PC-3 (cell line): ENCODE results near the gene FGR. TPM values are rescaled to one million over a fixed set of nuclear protein-coding genes. Genes with fewer than 3 reads are reported as not detected.

Experiments used
- ATAC-seq: fragments of 200-7000 bp; cut with Tn5 transposase; 2 replicates; pipeline ENCODE4 v1.9.1; 2020; ENCODE audit warnings: mild to moderate bottlenecking, moderate library complexity
- BruUV-seq: library from RNA; stranded (reverse); fragments of 400-500 nt; replicated peaks from 2 replicates; lab custom pipeline; 2021; lab: Mats Ljungman, UMichigan
- CTCF ChIA-PET: fragments of 300-600 bp; sonication (Branson Sonifier 250); formaldehyde crosslinking; loops from one replicate; lab custom pipeline; 2022; ENCODE audit warnings: antibody characterized with exemption; lab: Charles Lee
- POLR2A ChIA-PET: fragments of 300-600 bp; sonication (Branson Sonifier 250); formaldehyde crosslinking; loops from one replicate; lab custom pipeline; 2022; ENCODE audit warnings: antibody characterized with exemption; ENCODE audit not compliant: unreplicated experiment; lab: Charles Lee
- DNase-seq: peaks from one replicate; pipeline ENCODE4 v3.0.0-alpha.2; 2015
- H2AFZ ChIP-seq: fragments of 300-600 bp; sonication (generic); 2 replicates; pipeline ENCODE4 v1.6.0; 2016; ENCODE audit warnings: antibody characterized with exemption, low read length
- H3F3A ChIP-seq: fragments of 300-600 bp; sonication (generic); one replicate; pipeline ENCODE4 v1.6.0; 2017; ENCODE audit warnings: antibody characterized with exemption, low read length, control low read depth, mild to moderate bottlenecking; ENCODE audit not compliant: unreplicated experiment
- H3K27ac ChIP-seq: fragments of 300-600 bp; sonication (generic); 2 replicates; pipeline ENCODE4 v1.5.1; 2016; ENCODE audit warnings: mild to moderate bottlenecking, low read length
- H3K27me3 ChIP-seq: fragments of 300-600 bp; sonication (generic); 2 replicates; pipeline ENCODE4 v1.6.1; 2016; ENCODE audit warnings: low read length, mixed read lengths
- H3K36me3 ChIP-seq: fragments of 300-600 bp; sonication (generic); 2 replicates; pipeline ENCODE4 v1.6.1; 2016; ENCODE audit warnings: low read depth, mixed run types, low read length, mixed read lengths
- H3K4me1 ChIP-seq: fragments of 300-600 bp; sonication (generic); 2 replicates; pipeline ENCODE4 v1.5.1; 2016; ENCODE audit warnings: low read length; ENCODE audit not compliant: insufficient read depth
- H3K4me2 ChIP-seq: fragments of 300-600 bp; sonication (generic); 2 replicates; pipeline ENCODE4 v1.6.0; 2016; ENCODE audit warnings: low read length
- H3K4me3 ChIP-seq: fragments of 300-600 bp; sonication (generic); 2 replicates; pipeline ENCODE4 v1.5.1; 2016; ENCODE audit warnings: mild to moderate bottlenecking, low read length, mixed read lengths
- H3K79me2 ChIP-seq: fragments of 300-600 bp; sonication (generic); 2 replicates; pipeline ENCODE4 v1.6.1; 2017; ENCODE audit warnings: low read length, mixed read lengths
- H3K9ac ChIP-seq: fragments of 300-600 bp; sonication (generic); 2 replicates; pipeline ENCODE4 v1.6.0; 2016; ENCODE audit warnings: mild to moderate bottlenecking, low read length
- H3K9me2 ChIP-seq: fragments of 300-600 bp; sonication (generic); replicated peaks from 2 replicates; pipeline ENCODE4 v1.6.1; 2016; ENCODE audit warnings: mixed run types, low read length, mixed read lengths
- H3K9me3 ChIP-seq: fragments of 300-600 bp; sonication (generic); 2 replicates; pipeline ENCODE4 v1.6.1; 2016; ENCODE audit warnings: low read length, mixed read lengths
- H4K20me1 ChIP-seq: fragments of 300-600 bp; sonication (generic); 2 replicates; pipeline ENCODE4 v1.6.1; 2016; ENCODE audit warnings: low read length, mixed read lengths
- EZH2 ChIP-seq: fragments of 300-600 bp; sonication (generic); IDR thresholded peaks from one replicate; pipeline ENCODE4 v1.6.1; 2017; ENCODE audit warnings: antibody characterized with exemption, mild to moderate bottlenecking, low read length; ENCODE audit not compliant: unreplicated experiment
- EZH2phosphoT487 ChIP-seq: fragments of 300-600 bp; sonication (generic); IDR thresholded peaks from 2 replicates; pipeline ENCODE4 v1.6.1; 2018; ENCODE audit warnings: mild to moderate bottlenecking, antibody characterized with exemption, low read length, borderline replicate concordance
- intact Hi-C: fragments of 100-400 bp; cut with micrococcal nuclease; formaldehyde crosslinking; loops from 2 replicates; pipeline ENCODE4 v1.9.0; 2023
- total RNA-seq: library from RNA; depleted of rRNA; stranded (reverse); fragments of >200 nt; gene quantifications from 2 replicates; pipeline ENCODE4 v1.2.3, GENCODE V29; 2014
- TF ChIP-seq, protein P1 (sequence below): fragments of 300-600 bp; sonication (generic); conservative IDR thresholded peaks from 2 replicates; pipeline ENCODE4 v1.5.1; 2017; ENCODE audit warnings: antibody characterized with exemption, low read depth, mild to moderate bottlenecking, low read length

The FGR gene
- total RNA-seq, 1 experiment from 2014 or later = not detected

- H3K9ac ChIP-seq = no peak overlapping the region
- no peak for ATAC-seq
- ChIA-PET CTCF (interaction anchor here (1.0 kb wide), 1 partner anchor 19 kb away, joined by 3 read pairs; no protein-coding TSS in a partner anchor), POLR2A (no interaction called here)
- peaks cover 4% of the 10 kb centered on the region; the same call in 1 of the 2 replicates for H3K36me3 ChIP-seq
- DNase-seq = no peak
- H3K4me1 ChIP-seq = peaks cover 37% of the 10 kb centered on the region
- no TSS peak for BruUV-seq
- intact Hi-C loops = no loop called here
- H3K4me2 ChIP-seq = no peak overlapping the region
- H3K27ac ChIP-seq = no peak overlapping the region
- no peaks in the 10 kb centered on the region for H3F3A ChIP-seq
- no peaks in the 10 kb centered on the region for H3K9me3 ChIP-seq
- no peak for TF ChIP-seq EZH2phosphoT487
- TF ChIP-seq, protein P1, sequence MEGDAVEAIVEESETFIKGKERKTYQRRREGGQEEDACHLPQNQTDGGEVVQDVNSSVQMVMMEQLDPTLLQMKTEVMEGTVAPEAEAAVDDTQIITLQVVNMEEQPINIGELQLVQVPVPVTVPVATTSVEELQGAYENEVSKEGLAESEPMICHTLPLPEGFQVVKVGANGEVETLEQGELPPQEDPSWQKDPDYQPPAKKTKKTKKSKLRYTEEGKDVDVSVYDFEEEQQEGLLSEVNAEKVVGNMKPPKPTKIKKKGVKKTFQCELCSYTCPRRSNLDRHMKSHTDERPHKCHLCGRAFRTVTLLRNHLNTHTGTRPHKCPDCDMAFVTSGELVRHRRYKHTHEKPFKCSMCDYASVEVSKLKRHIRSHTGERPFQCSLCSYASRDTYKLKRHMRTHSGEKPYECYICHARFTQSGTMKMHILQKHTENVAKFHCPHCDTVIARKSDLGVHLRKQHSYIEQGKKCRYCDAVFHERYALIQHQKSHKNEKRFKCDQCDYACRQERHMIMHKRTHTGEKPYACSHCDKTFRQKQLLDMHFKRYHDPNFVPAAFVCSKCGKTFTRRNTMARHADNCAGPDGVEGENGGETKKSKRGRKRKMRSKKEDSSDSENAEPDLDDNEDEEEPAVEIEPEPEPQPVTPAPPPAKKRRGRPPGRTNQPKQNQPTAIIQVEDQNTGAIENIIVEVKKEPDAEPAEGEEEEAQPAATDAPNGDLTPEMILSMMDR = no peak
- TF ChIP-seq EZH2 = no peak
- no peaks in the 10 kb centered on the region for H3K9me2 ChIP-seq
- no peak overlapping the region for H2AFZ ChIP-seq
- peaks cover 50% of the 10 kb centered on the region for H4K20me1 ChIP-seq
- H3K79me2 ChIP-seq = peaks cover 89% of the 10 kb centered on the region
- no peaks in the 10 kb centered on the region for H3K27me3 ChIP-seq
- no peak overlapping the region for H3K4me3 ChIP-seq
Observed at GRCh38 chr1:27593678-27594563, 41.1 kb downstream of the FGR start.

DNA sequence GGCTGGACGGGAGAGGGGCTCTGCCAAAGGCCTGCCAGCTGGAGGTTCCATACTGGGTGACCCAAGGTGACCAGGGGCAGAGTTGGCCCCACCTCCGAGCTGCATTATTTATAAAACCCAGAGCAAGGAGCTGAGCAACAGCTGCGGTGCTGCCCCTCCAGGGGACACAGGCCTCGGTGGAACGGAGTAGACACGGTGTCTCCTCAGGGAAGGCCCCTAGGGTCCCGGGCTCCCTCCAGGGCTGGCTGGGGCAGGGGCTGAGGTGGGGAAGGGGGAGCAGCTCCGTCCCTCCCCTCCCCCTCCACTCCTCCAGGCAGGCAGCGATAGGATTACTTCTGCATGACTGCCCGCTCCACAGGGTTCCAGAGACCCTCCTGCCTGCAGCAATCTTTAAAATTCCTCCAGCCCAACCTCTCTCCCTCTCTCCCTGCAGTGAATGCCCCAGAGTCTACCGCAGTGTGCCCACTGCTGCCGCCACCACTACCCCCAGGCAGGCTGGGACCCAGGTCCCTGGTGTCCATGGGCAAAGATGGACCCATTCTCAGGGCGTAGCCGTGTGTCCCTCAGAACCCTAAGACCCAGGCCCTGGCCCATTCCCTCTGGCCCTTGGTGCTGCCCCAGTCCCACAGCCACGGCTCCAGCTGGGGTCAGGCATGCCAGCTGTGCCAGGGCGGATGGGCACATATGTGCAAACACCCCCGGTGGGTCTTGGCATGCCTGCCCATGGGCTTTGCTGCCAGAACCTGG is 41.9 kb downstream of the FGR start:
- Histone ChIP-seq H3K9ac (no peak overlapping the region), H3K9me3 (no peaks in the 10 kb centered on the region), H3K9me2 (no peaks in the 10 kb centered on the region), H3K4me1 (peaks cover 30% of the 10 kb centered on the region), H2AFZ (no peak overlapping the region), H3K36me3 (peaks cover 4% of the 10 kb centered on the region; the same call in 1 of the 2 replicates), H3K27ac (no peak overlapping the region), H4K20me1 (peaks cover 42% of the 10 kb centered on the region; the same call in 1 of the 2 replicates), H3K79me2 (peaks cover 89% of the 10 kb centered on the region), H3K4me3 (no peak overlapping the region), H3F3A (no peaks in the 10 kb centered on the region), H3K27me3 (no peaks in the 10 kb centered on the region), H3K4me2 (no peak overlapping the region)
- ATAC-seq (no peak), DNase-seq (no peak)
- POLR2A ChIA-PET = no interaction called here
- intact Hi-C loops = no loop called here
- CTCF ChIA-PET = interaction anchor here (1.0 kb wide), 1 partner anchor 18 kb away, joined by 3 read pairs; no protein-coding TSS in a partner anchor
- TF ChIP-seq EZH2 (no peak), EZH2phosphoT487 (no peak)
- TF ChIP-seq, protein P1 = no peak
- BruUV-seq = no TSS peak
